ENCODE data around the gene OTOS.

- TF ChIP-seq CTCF (IDR thresholded peaks at IDR 0.05; ENCODE audit: low read depth, low read length, missing input control) = no peak
- no peak for TF ChIP-seq ATF3 (IDR thresholded peaks at IDR 0.05)
- no peak for TF ChIP-seq ZBTB33 (IDR thresholded peaks at IDR 0.05)
- TF ChIP-seq FOXA2 (IDR thresholded peaks at IDR 0.05) = no peak
- no peak for TF ChIP-seq FOXA1 (IDR thresholded peaks at IDR 0.05)
- TF ChIP-seq GABPA (IDR thresholded peaks at IDR 0.05 in 1 of 2, conservative IDR thresholded peaks at IDR 0.05 in 1 of 2) = no peak
- TF ChIP-seq RAD21 (IDR thresholded peaks at IDR 0.05) = no peak
- TF ChIP-seq YY1 (IDR thresholded peaks at IDR 0.05) = no peak
- TF ChIP-seq MAX (IDR thresholded peaks at IDR 0.05) = no peak
- TF ChIP-seq REST (IDR thresholded peaks at IDR 0.05) = no peak
- TF ChIP-seq JUND (IDR thresholded peaks at IDR 0.05) = no peak
- no peak for TF ChIP-seq RXRA (IDR thresholded peaks at IDR 0.05)
- TF ChIP-seq EGR1 (IDR thresholded peaks at IDR 0.05; ENCODE audit: low read depth in 2 of 2) = no peak
- TF ChIP-seq TAF1 (conservative IDR thresholded peaks at IDR 0.05) = no peak
Measured at GRCh38 chr2:240095556-240096523, 44.6 kb downstream of the OTOS start.

All from liver (tissue), 3 donors.